HL-60 (cell line): ENCODE measurements around the gene PLLP.
A peak's percentile ranks its signal among the peaks of the same experiment; 100 is the strongest.

ENCODE experiments used
- DNase-seq, 2 experiments: peaks; one replicate each; pipeline ENCODE4 v3.0.0-alpha.2; 2010 to 2020; ENCODE audit warnings: low read depth in 1 of 2, low spot score in 1 of 2
- H3K27ac ChIP-seq: fragments of 250-450 bp; sonication (Bioruptor Pico); replicated peaks from 2 replicates; pipeline ENCODE4 v1.5.1; 2020; ENCODE audit warnings: mild to moderate bottlenecking, moderate library complexity
- H3K27me3 ChIP-seq: fragments of 250-450 bp; sonication (Bioruptor Pico); 2 replicates; pipeline ENCODE4 v1.5.1; 2021; ENCODE audit warnings: mild to moderate bottlenecking, moderate library complexity; ENCODE audit not compliant: insufficient read depth, poor library complexity, severe bottlenecking
- H3K4me3 ChIP-seq: replicated peaks from 2 replicates; pipeline ENCODE4 v1.5.1; 2011; ENCODE audit warnings: mild to moderate bottlenecking, control low read depth, low read length; ENCODE audit not compliant: insufficient read depth
- GABPA ChIP-seq: IDR thresholded peaks from 2 replicates; pipeline ENCODE4 v1.6.1; 2012; ENCODE audit warnings: low read depth
- POLR2AphosphoS5 ChIP-seq: IDR thresholded peaks from 2 replicates; pipeline ENCODE4 v1.6.1; 2012; ENCODE audit warnings: low read depth
- SPI1 ChIP-seq: IDR thresholded peaks from 2 replicates; pipeline ENCODE4 v1.6.1; 2012; ENCODE audit warnings: low read depth, mild to moderate bottlenecking, borderline replicate concordance
- TF ChIP-seq, protein P1 (sequence below): IDR thresholded peaks from one replicate; pipeline ENCODE4 v1.5.1; 2011; ENCODE audit warnings: low read length, control low read depth, inconsistent platforms; ENCODE audit not compliant: insufficient read depth
- TF ChIP-seq, protein P2 (sequence below): IDR thresholded peaks from 2 replicates; pipeline ENCODE4 v1.6.1; 2012; ENCODE audit warnings: low read depth; ENCODE audit not compliant: insufficient replicate concordance

Gene PLLP

GRCh38 chr16:57264950-57265371 lies 19.5 kb downstream of the PLLP start:
- no peak overlapping the region for H3K4me3 ChIP-seq
- DNase-seq, result no peak
- TF ChIP-seq SPI1 (no peak), POLR2AphosphoS5 (no peak), GABPA (no peak)
- TF ChIP-seq, protein P1, sequence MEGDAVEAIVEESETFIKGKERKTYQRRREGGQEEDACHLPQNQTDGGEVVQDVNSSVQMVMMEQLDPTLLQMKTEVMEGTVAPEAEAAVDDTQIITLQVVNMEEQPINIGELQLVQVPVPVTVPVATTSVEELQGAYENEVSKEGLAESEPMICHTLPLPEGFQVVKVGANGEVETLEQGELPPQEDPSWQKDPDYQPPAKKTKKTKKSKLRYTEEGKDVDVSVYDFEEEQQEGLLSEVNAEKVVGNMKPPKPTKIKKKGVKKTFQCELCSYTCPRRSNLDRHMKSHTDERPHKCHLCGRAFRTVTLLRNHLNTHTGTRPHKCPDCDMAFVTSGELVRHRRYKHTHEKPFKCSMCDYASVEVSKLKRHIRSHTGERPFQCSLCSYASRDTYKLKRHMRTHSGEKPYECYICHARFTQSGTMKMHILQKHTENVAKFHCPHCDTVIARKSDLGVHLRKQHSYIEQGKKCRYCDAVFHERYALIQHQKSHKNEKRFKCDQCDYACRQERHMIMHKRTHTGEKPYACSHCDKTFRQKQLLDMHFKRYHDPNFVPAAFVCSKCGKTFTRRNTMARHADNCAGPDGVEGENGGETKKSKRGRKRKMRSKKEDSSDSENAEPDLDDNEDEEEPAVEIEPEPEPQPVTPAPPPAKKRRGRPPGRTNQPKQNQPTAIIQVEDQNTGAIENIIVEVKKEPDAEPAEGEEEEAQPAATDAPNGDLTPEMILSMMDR, result no peak
- TF ChIP-seq, protein P2, sequence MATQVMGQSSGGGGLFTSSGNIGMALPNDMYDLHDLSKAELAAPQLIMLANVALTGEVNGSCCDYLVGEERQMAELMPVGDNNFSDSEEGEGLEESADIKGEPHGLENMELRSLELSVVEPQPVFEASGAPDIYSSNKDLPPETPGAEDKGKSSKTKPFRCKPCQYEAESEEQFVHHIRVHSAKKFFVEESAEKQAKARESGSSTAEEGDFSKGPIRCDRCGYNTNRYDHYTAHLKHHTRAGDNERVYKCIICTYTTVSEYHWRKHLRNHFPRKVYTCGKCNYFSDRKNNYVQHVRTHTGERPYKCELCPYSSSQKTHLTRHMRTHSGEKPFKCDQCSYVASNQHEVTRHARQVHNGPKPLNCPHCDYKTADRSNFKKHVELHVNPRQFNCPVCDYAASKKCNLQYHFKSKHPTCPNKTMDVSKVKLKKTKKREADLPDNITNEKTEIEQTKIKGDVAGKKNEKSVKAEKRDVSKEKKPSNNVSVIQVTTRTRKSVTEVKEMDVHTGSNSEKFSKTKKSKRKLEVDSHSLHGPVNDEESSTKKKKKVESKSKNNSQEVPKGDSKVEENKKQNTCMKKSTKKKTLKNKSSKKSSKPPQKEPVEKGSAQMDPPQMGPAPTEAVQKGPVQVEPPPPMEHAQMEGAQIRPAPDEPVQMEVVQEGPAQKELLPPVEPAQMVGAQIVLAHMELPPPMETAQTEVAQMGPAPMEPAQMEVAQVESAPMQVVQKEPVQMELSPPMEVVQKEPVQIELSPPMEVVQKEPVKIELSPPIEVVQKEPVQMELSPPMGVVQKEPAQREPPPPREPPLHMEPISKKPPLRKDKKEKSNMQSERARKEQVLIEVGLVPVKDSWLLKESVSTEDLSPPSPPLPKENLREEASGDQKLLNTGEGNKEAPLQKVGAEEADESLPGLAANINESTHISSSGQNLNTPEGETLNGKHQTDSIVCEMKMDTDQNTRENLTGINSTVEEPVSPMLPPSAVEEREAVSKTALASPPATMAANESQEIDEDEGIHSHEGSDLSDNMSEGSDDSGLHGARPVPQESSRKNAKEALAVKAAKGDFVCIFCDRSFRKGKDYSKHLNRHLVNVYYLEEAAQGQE, result no peak
- H3K27ac ChIP-seq, result no peak overlapping the region
- no peaks in the 10 kb centered on the region for H3K27me3 ChIP-seq

DNA sequence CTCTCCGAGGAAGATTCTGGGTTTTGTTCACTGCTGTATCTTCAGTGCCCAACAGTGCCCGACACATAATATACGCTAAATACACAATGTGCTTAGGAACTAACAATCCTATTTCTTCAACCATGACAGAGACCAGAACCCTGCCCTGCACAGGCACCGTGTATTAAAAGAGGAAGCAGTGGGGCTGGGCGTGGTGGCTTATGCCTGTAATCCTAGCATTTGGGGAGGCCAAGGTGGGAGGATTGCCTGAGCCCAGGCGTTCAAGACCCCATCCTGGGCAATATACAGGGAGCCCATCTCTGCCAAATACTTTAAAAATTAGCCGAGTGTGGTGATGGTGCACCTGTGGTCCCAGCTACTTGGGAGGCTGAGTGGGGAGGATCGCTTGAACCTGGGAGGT lies 20.1 kb downstream of the PLLP start:
- H3K27ac ChIP-seq, result no peak overlapping the region
- peak in 1 of 2 experiments; percentile 41 for DNase-seq
- H3K4me3 ChIP-seq, result no peak overlapping the region
- H3K27me3 ChIP-seq, result no peaks in the 10 kb centered on the region
- TF ChIP-seq GABPA (no peak), SPI1 (no peak)

GRCh38 chr16:57263541-57264351 lies 20.7 kb downstream of the PLLP start:
- TF ChIP-seq GABPA, result no peak
- TF ChIP-seq, protein P2, result no peak
- no peak for TF ChIP-seq SPI1
- TF ChIP-seq, protein P1, result no peak
- no peak for TF ChIP-seq POLR2AphosphoS5
- no peak overlapping the region for H3K4me3 ChIP-seq
- H3K27ac ChIP-seq, result no peak overlapping the region
- no peak for DNase-seq
- H3K27me3 ChIP-seq, result no peaks in the 10 kb centered on the region

DNA sequence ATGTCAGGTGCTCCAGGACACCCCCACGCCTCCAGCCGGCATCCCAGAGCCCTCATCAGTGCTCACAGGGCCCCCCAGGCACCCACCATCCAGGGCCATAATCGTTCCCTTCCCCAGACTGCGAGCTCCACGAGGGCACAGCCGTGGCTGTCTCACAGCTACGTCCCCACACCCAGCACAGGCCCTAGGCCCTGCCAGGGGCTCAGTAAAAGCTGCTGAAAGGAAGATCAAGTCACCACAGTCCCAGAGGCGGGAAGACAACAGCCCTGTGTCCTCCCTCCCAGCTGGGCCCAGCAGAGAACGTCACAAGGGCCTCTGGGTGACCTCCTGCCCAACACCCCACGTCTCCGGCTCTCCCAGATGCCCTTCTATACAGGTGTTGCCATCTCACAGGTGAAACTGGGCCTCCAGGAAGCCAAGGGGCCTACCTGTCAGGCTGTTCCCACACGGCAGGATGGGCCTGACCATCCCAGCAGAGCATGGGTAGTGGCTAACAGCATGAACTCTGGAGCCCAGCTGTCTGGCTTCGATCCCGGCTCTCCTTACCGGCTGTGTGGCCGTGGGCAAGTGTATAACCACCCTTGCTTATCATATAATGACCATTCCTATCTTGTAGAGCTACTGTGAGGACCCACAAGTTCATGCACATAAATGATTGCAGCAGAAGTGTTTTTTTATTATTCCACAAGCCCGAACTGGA lies 21.5 kb downstream of the PLLP start:
- TF ChIP-seq GABPA (no peak), SPI1 (no peak), POLR2AphosphoS5 (no peak)
- TF ChIP-seq, protein P1, result no peak
- TF ChIP-seq, protein P2, result no peak
- no peak for DNase-seq
- Histone ChIP-seq H3K4me3 (no peak overlapping the region), H3K27ac (no peak overlapping the region), H3K27me3 (no peaks in the 10 kb centered on the region)
